ENCODE measurements around the gene SMIM11.

GRCh38 chr21:34362136-34362444 lies 13.2 kb upstream of the SMIM11 start:
- TF ChIP-seq TOX (CRISPR knock-in tag; IDR thresholded peaks at IDR 0.05; ENCODE audit: borderline replicate concordance) (no peak), ZNF565 (CRISPR knock-in tag; conservative IDR thresholded peaks at IDR 0.05; ENCODE audit: low read depth) (no peak), ZNF8 (CRISPR knock-in tag; IDR thresholded peaks at IDR 0.05) (no peak), CREB5 (CRISPR knock-in tag; IDR thresholded peaks at IDR 0.05; ENCODE audit: low read depth) (no peak), PATZ1 (CRISPR knock-in tag; IDR thresholded peaks at IDR 0.05; ENCODE audit: borderline replicate concordance) (no peak), SNAI2 (CRISPR knock-in tag; IDR thresholded peaks at IDR 0.05) (no peak), TSHZ2 (CRISPR knock-in tag; IDR thresholded peaks at IDR 0.05) (no peak), POU6F1 (CRISPR knock-in tag; IDR thresholded peaks at IDR 0.05; ENCODE audit: borderline replicate concordance, low read depth) (no peak), ZFP30 (CRISPR knock-in tag; IDR thresholded peaks at IDR 0.05) (no peak), GLIS3 (CRISPR knock-in tag; IDR thresholded peaks at IDR 0.05) (no peak), ZC3H10 (CRISPR knock-in tag; IDR thresholded peaks at IDR 0.05) (no peak), ESRRG (CRISPR knock-in tag; IDR thresholded peaks at IDR 0.05) (no peak), ISL1 (CRISPR knock-in tag; IDR thresholded peaks at IDR 0.05) (no peak)

Measured in SK-N-SH treated with all-trans-retinoic acid at 6 μM for 48 hours (cell line).